CD14-positive monocyte (primary cell): ENCODE data around the gene TMEM240. TPM values are rescaled to one million over a fixed set of nuclear protein-coding genes. Genes with fewer than 3 reads are reported as not detected.
"Not testable (repeated sequence)": the region's sequence is repeated elsewhere in the genome, so short reads cannot be mapped to it uniquely, and the experiment has no call there.

ENCODE experiments used
- DNase-seq, 3 donors: peaks; one replicate each; pipeline ENCODE4 v3.0.0-alpha.2; 2011 to 2022
- H2AFZ ChIP-seq: 2 replicates; pipeline ENCODE4 v1.6.0; 2012; ENCODE audit warnings: mild to moderate bottlenecking, low read depth, low read length, inconsistent platforms; ENCODE audit not compliant: insufficient read depth, poor library complexity, severe bottlenecking
- H3K27ac ChIP-seq, 2 donors: 1 replicate in 1 of 2; 2 replicates in 1 of 2; pipeline ENCODE4 v1.5.1; 2012 to 2013; ENCODE audit warnings: low read length in 2 of 2, control low read depth in 1 of 2, inconsistent platforms in 1 of 2, low read depth in 1 of 2, mild to moderate bottlenecking in 1 of 2
- H3K27me3 ChIP-seq, 2 donors: one replicate each; pipeline versions ENCODE4 v1.6.0 to v1.6.1; 2011 to 2013; ENCODE audit warnings: low read length in 2 of 2; ENCODE audit not compliant: control insufficient read depth in 2 of 2, insufficient read depth in 2 of 2
- H3K36me3 ChIP-seq, 2 donors: replicated peaks in 1 of 2; 1 replicate in 1 of 2; 2 replicates in 1 of 2; pipeline versions ENCODE4 v1.5.1 to v1.6.1; 2012 to 2013; ENCODE audit warnings: low read length in 2 of 2, control low read depth in 1 of 2, inconsistent platforms in 1 of 2, mild to moderate bottlenecking in 1 of 2; ENCODE audit not compliant: insufficient read depth in 2 of 2, control insufficient read depth in 1 of 2
- H3K4me1 ChIP-seq, 2 donors: 1 replicate in 1 of 2; 2 replicates in 1 of 2; pipeline versions ENCODE4 v1.5.1 to v1.6.1; 2012 to 2013; ENCODE audit warnings: low read length in 2 of 2, control low read depth in 1 of 2, inconsistent platforms in 1 of 2, mild to moderate bottlenecking in 1 of 2, moderate library complexity in 1 of 2; ENCODE audit not compliant: insufficient read depth in 2 of 2, control insufficient read depth in 1 of 2
- H3K4me2 ChIP-seq: replicated peaks from 2 replicates; pipeline ENCODE3; 2012; ENCODE audit warnings: low read length, moderate library complexity, mild to moderate bottlenecking; ENCODE audit not compliant: poor library complexity, severe bottlenecking; ENCODE audit errors: extremely low read depth
- H3K4me3 ChIP-seq, 3 experiments: fragments of 200-600 bp in 1 of 3; sonication (generic) in 1 of 3; replicated peaks in 1 of 3; 1 replicate in 2 of 3; 2 replicates in 1 of 3; pipeline ENCODE4 v1.5.1; 2011 to 2013; ENCODE audit warnings: low read length in 3 of 3, mild to moderate bottlenecking in 3 of 3, control low read depth in 2 of 3, low read depth in 2 of 3, inconsistent platforms in 1 of 3, moderate library complexity in 1 of 3
- H3K79me2 ChIP-seq: 2 replicates; pipeline ENCODE4 v1.6.0; 2012; ENCODE audit warnings: mild to moderate bottlenecking, control low read depth, inconsistent platforms, low read length, moderate library complexity; ENCODE audit not compliant: insufficient read depth
- H3K9ac ChIP-seq: 2 replicates; pipeline ENCODE4 v1.6.0; 2017; ENCODE audit warnings: low read length, mild to moderate bottlenecking; ENCODE audit not compliant: insufficient read depth, poor library complexity, severe bottlenecking
- H3K9me3 ChIP-seq, 2 donors: replicated peaks in 1 of 2; 1 replicate in 1 of 2; 2 replicates in 1 of 2; pipeline versions ENCODE4 v1.5.1 to v1.6.1; 2012 to 2013; ENCODE audit warnings: low read length in 2 of 2, control low read depth in 1 of 2; ENCODE audit not compliant: control insufficient read depth in 1 of 2, insufficient read depth in 1 of 2
- H4K20me1 ChIP-seq: 2 replicates; pipeline ENCODE4 v1.6.0; 2012; ENCODE audit warnings: mild to moderate bottlenecking, low read length, control low read depth, moderate library complexity; ENCODE audit not compliant: insufficient read depth
- H3K27ac Mint-ChIP-seq, 7 donors: one replicate each; pipeline ENCODE4 v1.8.0; 2020; ENCODE audit warnings: mild to moderate bottlenecking in 7 of 7, mixed read lengths in 7 of 7, moderate library complexity in 6 of 7, inconsistent platforms in 2 of 7
- H3K27me3 Mint-ChIP-seq, 3 donors: one replicate each; pipeline ENCODE4 v1.8.0; 2021 to 2022; ENCODE audit warnings: low read depth in 3 of 3, mild to moderate bottlenecking in 3 of 3, mixed read lengths in 3 of 3, moderate library complexity in 3 of 3, inconsistent platforms in 1 of 3
- H3K36me3 Mint-ChIP-seq, 2 donors: one replicate each; pipeline ENCODE4 v1.8.0; 2020; ENCODE audit warnings: mixed read lengths in 2 of 2, inconsistent platforms in 1 of 2, mild to moderate bottlenecking in 1 of 2
- H3K4me1 Mint-ChIP-seq: one replicate; pipeline ENCODE4 v1.8.0; 2020; ENCODE audit warnings: mild to moderate bottlenecking, mixed read lengths
- H3K4me3 Mint-ChIP-seq, 2 donors: one replicate each; pipeline ENCODE4 v1.8.0; 2020; ENCODE audit warnings: mild to moderate bottlenecking in 2 of 2, mixed read lengths in 2 of 2, moderate library complexity in 1 of 2
- H3K9me3 Mint-ChIP-seq, 7 donors: one replicate each; pipeline ENCODE4 v1.8.0; 2020 to 2022; ENCODE audit warnings: mixed read lengths in 7 of 7, mild to moderate bottlenecking in 6 of 7, moderate library complexity in 6 of 7, inconsistent platforms in 2 of 7
- WGBS: methylation state at CpG from one replicate; pipeline ENCODE4 v1.1.5; 2013; ENCODE audit warnings: missing lambda C conversion rate; ENCODE audit not compliant: insufficient coverage; 5-methylcytosine and 5-hydroxymethylcytosine counted together
- intact Hi-C, 2 donors: fragments of 100-400 bp; cut with micrococcal nuclease; formaldehyde crosslinking; loops; one replicate each; pipeline versions ENCODE4 v1.15.0 to v1.15.1; 2023
- polyA plus RNA-seq, 3 donors: library from polyadenylated mRNA; depleted of rRNA in 1 of 3; unstranded in 2 of 3; stranded (reverse) in 1 of 3; fragments of 300-500 nt in 2 of 3; fragments of >200 nt in 1 of 3; fragmentation: Illumina TruSeq in 2 of 3; gene quantifications; 1 replicate in 2 of 3; 2 replicates in 1 of 3; pipeline ENCODE4 v1.2.3, GENCODE V29; 2012 to 2021

The TMEM240 gene
- polyA plus RNA-seq, 3 donors: not detected

- H3K36me3 ChIP-seq: peaks cover 19 to 34% of the 10 kb centered on the region in 2 donors
- H4K20me1 ChIP-seq, H3K27ac Mint-ChIP-seq, H3K9ac ChIP-seq, H3K4me3 Mint-ChIP-seq, H3K27me3 Mint-ChIP-seq, H3K4me3 ChIP-seq, H3K9me3 Mint-ChIP-seq, H3K27me3 ChIP-seq, H3K4me1 Mint-ChIP-seq, H3K4me1 ChIP-seq, H2AFZ ChIP-seq, DNase-seq, H3K4me2 ChIP-seq, H3K27ac ChIP-seq, H3K9me3 ChIP-seq, H3K79me2 ChIP-seq, intact Hi-C loops: not testable (repeated sequence)
- WGBS: 98% methylated on average over 37 of the region's 51 CpGs
- H3K36me3 Mint-ChIP-seq: peaks cover 29 to 72% of the 10 kb centered on the region in 2 donors
Observed at GRCh38 chr1:1519805-1520505, 20.5 kb downstream of the TMEM240 start.

GRCh38 chr1:1518621-1519007 lies 21.8 kb downstream of the TMEM240 start:
- H3K4me3 ChIP-seq, H3K9me3 ChIP-seq, intact Hi-C loops, H4K20me1 ChIP-seq, H3K9ac ChIP-seq, H3K27me3 ChIP-seq, H3K27ac ChIP-seq, H3K27me3 Mint-ChIP-seq, H3K4me2 ChIP-seq, DNase-seq, H3K27ac Mint-ChIP-seq, H3K4me1 ChIP-seq, H3K4me1 Mint-ChIP-seq, H3K9me3 Mint-ChIP-seq, H3K4me3 Mint-ChIP-seq, H3K79me2 ChIP-seq, H2AFZ ChIP-seq: not testable (repeated sequence)
- WGBS: 92% methylated on average over 5 of the region's 19 CpGs
- H3K36me3 Mint-ChIP-seq: peaks cover 25 to 68% of the 10 kb centered on the region in 2 donors
- H3K36me3 ChIP-seq: peaks cover 19 to 34% of the 10 kb centered on the region in 2 donors
